Astrocyte (in vitro differentiated cells and primary cell): ENCODE results near the gene GOLGA5. TPM values are rescaled to one million over a fixed set of nuclear protein-coding genes. Genes with fewer than 3 reads are reported as not detected.

Experiments
- DNase-seq: peaks from one replicate; pipeline ENCODE4 v3.0.0-alpha.2; 2010; ENCODE audit warnings: low read depth
- FAIRE-seq: peaks from 2 replicates; lab custom pipeline; 2011; peaks lifted over from hg19 to GRCh38; lab: Jason Lieb, UNC
- H2AFZ ChIP-seq: 2 replicates; pipeline ENCODE4 v1.6.0; 2012; ENCODE audit warnings: low read depth, low read length, inconsistent platforms
- H3K27ac ChIP-seq: 2 replicates; pipeline ENCODE4 v1.5.1; 2011; ENCODE audit warnings: low read depth, low read length, inconsistent platforms
- H3K27me3 ChIP-seq: 2 replicates; pipeline ENCODE4 v1.6.0; 2011; ENCODE audit warnings: low read length, inconsistent platforms; ENCODE audit not compliant: insufficient read depth
- H3K36me3 ChIP-seq: 2 replicates; pipeline ENCODE4 v1.5.1; 2011; ENCODE audit warnings: low read length, inconsistent platforms; ENCODE audit not compliant: insufficient read depth
- H3K4me1 ChIP-seq: 2 replicates; pipeline ENCODE4 v1.5.1; 2011; ENCODE audit warnings: low read length, inconsistent platforms; ENCODE audit not compliant: insufficient read depth
- H3K4me2 ChIP-seq: 2 replicates; pipeline ENCODE4 v1.6.0; 2012; ENCODE audit warnings: low read length, inconsistent platforms
- H3K4me3 ChIP-seq: 2 replicates; pipeline ENCODE4 v1.5.1; 2011; ENCODE audit warnings: low read depth, mild to moderate bottlenecking, low read length, inconsistent platforms; ENCODE audit not compliant: insufficient read depth
- H3K79me2 ChIP-seq: 2 replicates; pipeline ENCODE4 v1.6.0; 2012; ENCODE audit warnings: mild to moderate bottlenecking, low read length, inconsistent platforms; ENCODE audit not compliant: insufficient read depth
- H3K9ac ChIP-seq: 2 replicates; pipeline ENCODE4 v1.6.0; 2012; ENCODE audit warnings: mild to moderate bottlenecking, low read length, inconsistent platforms
- H3K9me3 ChIP-seq: 2 replicates; pipeline ENCODE4 v1.5.1; 2012; ENCODE audit warnings: low read depth, mild to moderate bottlenecking, low read length, inconsistent platforms; ENCODE audit not compliant: insufficient read depth
- H4K20me1 ChIP-seq: 2 replicates; pipeline ENCODE4 v1.6.0; 2012; ENCODE audit warnings: low read length, inconsistent platforms; ENCODE audit not compliant: insufficient read depth
- H3K27ac Mint-ChIP-seq: one replicate; pipeline ENCODE4 v1.8.0; 2021; ENCODE audit warnings: mild to moderate bottlenecking, mixed read lengths; ENCODE audit not compliant: unreplicated experiment
- H3K27me3 Mint-ChIP-seq: one replicate; pipeline ENCODE4 v1.8.0; 2021; ENCODE audit warnings: low read depth, mixed read lengths; ENCODE audit not compliant: unreplicated experiment
- H3K36me3 Mint-ChIP-seq: one replicate; pipeline ENCODE4 v1.8.0; 2021; ENCODE audit warnings: low read depth, mixed read lengths; ENCODE audit not compliant: unreplicated experiment
- H3K4me1 Mint-ChIP-seq: one replicate; pipeline ENCODE4 v1.8.0; 2021; ENCODE audit warnings: low read depth, mixed read lengths; ENCODE audit not compliant: unreplicated experiment
- H3K4me3 Mint-ChIP-seq: one replicate; pipeline ENCODE4 v1.8.0; 2021; ENCODE audit warnings: mild to moderate bottlenecking, moderate library complexity, mixed read lengths; ENCODE audit not compliant: unreplicated experiment
- H3K9me3 Mint-ChIP-seq: one replicate; pipeline ENCODE4 v1.8.0; 2021; ENCODE audit warnings: mild to moderate bottlenecking, mixed read lengths; ENCODE audit not compliant: unreplicated experiment
- EZH2 ChIP-seq: IDR thresholded peaks from 2 replicates; pipeline ENCODE4 v1.6.1; 2012; ENCODE audit warnings: mild to moderate bottlenecking, low read length, inconsistent platforms; ENCODE audit not compliant: insufficient read depth
- total RNA-seq: library from RNA; stranded (reverse); gene quantifications from 2 replicates; pipeline ENCODE4 v1.2.1, GENCODE V29; 2021
- TF ChIP-seq, protein P1 (sequence below): IDR thresholded peaks from 2 replicates; pipeline ENCODE4 v1.5.1; 2011; ENCODE audit warnings: low read depth, mild to moderate bottlenecking, inconsistent platforms, low read length, moderate library complexity; ENCODE audit not compliant: insufficient read depth

GOLGA5 gene
- total RNA-seq, 1 donor from 2014 or later, result 43.1 TPM

GRCh38 chr14:92792885-92793284 lies 1.2 kb upstream of the GOLGA5 start:
- peaks cover 11% of the 10 kb centered on the region for H3K4me1 Mint-ChIP-seq
- Histone ChIP-seq H3K79me2 (peaks cover 34% of the 10 kb centered on the region), H2AFZ (no peak overlapping the region), H3K4me3 (no peak overlapping the region), H3K4me2 (no peak overlapping the region), H3K9ac (no peak overlapping the region), H3K27me3 (no peaks in the 10 kb centered on the region), H3K9me3 (peaks cover 2% of the 10 kb centered on the region), H4K20me1 (no peaks in the 10 kb centered on the region), H3K4me1 (peaks cover 6% of the 10 kb centered on the region), H3K27ac (no peak overlapping the region), H3K36me3 (peaks cover 8% of the 10 kb centered on the region)
- no peak overlapping the region for H3K27ac Mint-ChIP-seq
- FAIRE-seq (no peak), DNase-seq (no peak)
- no peak for TF ChIP-seq EZH2
- TF ChIP-seq, protein P1, sequence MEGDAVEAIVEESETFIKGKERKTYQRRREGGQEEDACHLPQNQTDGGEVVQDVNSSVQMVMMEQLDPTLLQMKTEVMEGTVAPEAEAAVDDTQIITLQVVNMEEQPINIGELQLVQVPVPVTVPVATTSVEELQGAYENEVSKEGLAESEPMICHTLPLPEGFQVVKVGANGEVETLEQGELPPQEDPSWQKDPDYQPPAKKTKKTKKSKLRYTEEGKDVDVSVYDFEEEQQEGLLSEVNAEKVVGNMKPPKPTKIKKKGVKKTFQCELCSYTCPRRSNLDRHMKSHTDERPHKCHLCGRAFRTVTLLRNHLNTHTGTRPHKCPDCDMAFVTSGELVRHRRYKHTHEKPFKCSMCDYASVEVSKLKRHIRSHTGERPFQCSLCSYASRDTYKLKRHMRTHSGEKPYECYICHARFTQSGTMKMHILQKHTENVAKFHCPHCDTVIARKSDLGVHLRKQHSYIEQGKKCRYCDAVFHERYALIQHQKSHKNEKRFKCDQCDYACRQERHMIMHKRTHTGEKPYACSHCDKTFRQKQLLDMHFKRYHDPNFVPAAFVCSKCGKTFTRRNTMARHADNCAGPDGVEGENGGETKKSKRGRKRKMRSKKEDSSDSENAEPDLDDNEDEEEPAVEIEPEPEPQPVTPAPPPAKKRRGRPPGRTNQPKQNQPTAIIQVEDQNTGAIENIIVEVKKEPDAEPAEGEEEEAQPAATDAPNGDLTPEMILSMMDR, result no peak
- H3K9me3 Mint-ChIP-seq, result peaks cover 21% of the 10 kb centered on the region
- H3K4me3 Mint-ChIP-seq, result peak overlapping the region; percentile 84
- H3K36me3 Mint-ChIP-seq, result peaks cover 9% of the 10 kb centered on the region
- no peaks in the 10 kb centered on the region for H3K27me3 Mint-ChIP-seq

- H3K27me3 Mint-ChIP-seq, result no peaks in the 10 kb centered on the region
- peak; percentile 14 for DNase-seq
- Histone ChIP-seq H2AFZ (peak overlapping the region; percentile 80), H3K79me2 (peaks cover 48% of the 10 kb centered on the region), H3K9ac (peak overlapping the region; percentile 99), H3K36me3 (peaks cover 16% of the 10 kb centered on the region), H3K27ac (peak overlapping the region; percentile 97), H4K20me1 (no peaks in the 10 kb centered on the region), H3K4me2 (peak overlapping the region; percentile 90), H3K4me3 (peak overlapping the region; percentile 93), H3K9me3 (peaks cover 2% of the 10 kb centered on the region), H3K27me3 (no peaks in the 10 kb centered on the region), H3K4me1 (peaks cover 6% of the 10 kb centered on the region)
- peaks cover 11% of the 10 kb centered on the region for H3K4me1 Mint-ChIP-seq
- peaks cover 12% of the 10 kb centered on the region for H3K9me3 Mint-ChIP-seq
- peaks cover 12% of the 10 kb centered on the region for H3K36me3 Mint-ChIP-seq
- no peak for FAIRE-seq
- H3K27ac Mint-ChIP-seq, result peak overlapping the region; percentile 98
- peak overlapping the region; percentile 100 for H3K4me3 Mint-ChIP-seq
- TF ChIP-seq EZH2, result no peak
- TF ChIP-seq, protein P1, result no peak
Observed at GRCh38 chr14:92794547-92794941, 439 bp downstream of the GOLGA5 start.

- DNase-seq (no peak), FAIRE-seq (no peak)
- Histone ChIP-seq H3K36me3 (peaks cover 16% of the 10 kb centered on the region), H3K27me3 (no peaks in the 10 kb centered on the region), H3K79me2 (peaks cover 52% of the 10 kb centered on the region), H3K27ac (peak overlapping the region; percentile 97), H3K9me3 (peaks cover 2% of the 10 kb centered on the region), H2AFZ (no peak overlapping the region), H4K20me1 (peaks cover 4% of the 10 kb centered on the region), H3K4me3 (peak overlapping the region; percentile 93), H3K4me2 (peak overlapping the region; percentile 90), H3K4me1 (peaks cover 6% of the 10 kb centered on the region), H3K9ac (peak overlapping the region; percentile 99)
- H3K36me3 Mint-ChIP-seq, result peaks cover 12% of the 10 kb centered on the region
- no peaks in the 10 kb centered on the region for H3K27me3 Mint-ChIP-seq
- H3K4me1 Mint-ChIP-seq, result peaks cover 13% of the 10 kb centered on the region
- H3K27ac Mint-ChIP-seq, result peak overlapping the region; percentile 98
- peak overlapping the region; percentile 100 for H3K4me3 Mint-ChIP-seq
- no peak for TF ChIP-seq EZH2
- TF ChIP-seq, protein P1, result no peak
- H3K9me3 Mint-ChIP-seq, result peaks cover 8% of the 10 kb centered on the region
Observed at GRCh38 chr14:92794961-92795360, 856 bp downstream of the GOLGA5 start.
